CD8-positive, alpha-beta memory T cell (primary cell): ENCODE measurements around the gene CREB5. TPM values are rescaled to one million over a fixed set of nuclear protein-coding genes. Genes with fewer than 3 reads are reported as not detected.
"Not testable (repeated sequence)": the region's sequence is repeated elsewhere in the genome, so short reads cannot be mapped to it uniquely, and the experiment has no call there.

Experiments used
- CTCF ChIA-PET: fragments of 350-600 bp; sonication (Branson Sonifier 250); formaldehyde crosslinking; loops from one replicate; lab custom pipeline; 2021; ENCODE audit warnings: antibody characterized with exemption; lab: Charles Lee
- POLR2A ChIA-PET: fragments of 350-600 bp; sonication (Branson Sonifier 250); formaldehyde crosslinking; loops from one replicate; lab custom pipeline; 2021; ENCODE audit warnings: antibody characterized with exemption; lab: Charles Lee
- DNase-seq, 5 donors: peaks; one replicate each; pipeline versions ENCODE4 v3.0.0 to v3.0.0-alpha.2; 2020 to 2022; ENCODE audit warnings: mixed read lengths in 1 of 5
- H3K27ac ChIP-seq: one replicate; pipeline ENCODE4 v1.7.0; 2013; ENCODE audit warnings: low read depth, mild to moderate bottlenecking, low read length, moderate library complexity
- H3K27me3 ChIP-seq: 2 replicates; pipeline ENCODE4 v1.7.0; 2013; ENCODE audit warnings: low read length, mild to moderate bottlenecking; ENCODE audit not compliant: insufficient read depth, poor library complexity, severe bottlenecking
- H3K36me3 ChIP-seq: 2 replicates; pipeline ENCODE4 v1.7.0; 2013; ENCODE audit warnings: mild to moderate bottlenecking, low read length, moderate library complexity; ENCODE audit not compliant: insufficient read depth
- H3K4me1 ChIP-seq: 2 replicates; pipeline ENCODE4 v1.7.0; 2013; ENCODE audit warnings: mild to moderate bottlenecking, low read length, moderate library complexity; ENCODE audit not compliant: insufficient read depth
- H3K4me3 ChIP-seq: 2 replicates; pipeline ENCODE4 v1.7.0; 2013; ENCODE audit warnings: mild to moderate bottlenecking, low read length
- H3K9me3 ChIP-seq: 2 replicates; pipeline ENCODE4 v1.7.0; 2013; ENCODE audit warnings: mild to moderate bottlenecking, low read length
- H3K27ac Mint-ChIP-seq, 8 donors: one replicate each; pipeline ENCODE4 v1.8.0; 2020 to 2021; ENCODE audit warnings: mixed read lengths in 8 of 8, mild to moderate bottlenecking in 6 of 8, inconsistent platforms in 3 of 8, moderate library complexity in 3 of 8
- H3K27me3 Mint-ChIP-seq, 2 donors: one replicate each; pipeline ENCODE4 v1.8.0; 2020 to 2021; ENCODE audit warnings: mixed read lengths in 2 of 2, mild to moderate bottlenecking in 1 of 2, moderate library complexity in 1 of 2
- H3K36me3 Mint-ChIP-seq, 3 donors: one replicate each; pipeline ENCODE4 v1.8.0; 2020 to 2021; ENCODE audit warnings: mixed read lengths in 3 of 3, inconsistent platforms in 1 of 3, mild to moderate bottlenecking in 1 of 3
- H3K4me1 Mint-ChIP-seq, 3 donors: one replicate each; pipeline ENCODE4 v1.8.0; 2020 to 2021; ENCODE audit warnings: mixed read lengths in 3 of 3, inconsistent platforms in 1 of 3, mild to moderate bottlenecking in 1 of 3
- H3K4me3 Mint-ChIP-seq, 7 donors: one replicate each; pipeline ENCODE4 v1.8.0; 2020 to 2021; ENCODE audit warnings: mixed read lengths in 7 of 7, mild to moderate bottlenecking in 6 of 7, moderate library complexity in 4 of 7, inconsistent platforms in 2 of 7
- H3K9me3 Mint-ChIP-seq, 5 donors: one replicate each; pipeline ENCODE4 v1.8.0; 2020 to 2022; ENCODE audit warnings: mixed read lengths in 5 of 5, mild to moderate bottlenecking in 3 of 5, moderate library complexity in 2 of 5, inconsistent platforms in 1 of 5
- polyA plus RNA-seq: library from polyadenylated mRNA; unstranded; fragments of 300-500 nt; fragmentation: Illumina TruSeq; gene quantifications from one replicate; pipeline ENCODE4 v1.2.3, GENCODE V29; 2021
- total RNA-seq, 2 experiments: library from RNA; stranded (reverse); gene quantifications; one replicate each; pipeline ENCODE4 v1.2.3, GENCODE V29; 2021

Gene CREB5
- total and polyA plus RNA-seq, 3 experiments from 2014 or later: not detected

DNA sequence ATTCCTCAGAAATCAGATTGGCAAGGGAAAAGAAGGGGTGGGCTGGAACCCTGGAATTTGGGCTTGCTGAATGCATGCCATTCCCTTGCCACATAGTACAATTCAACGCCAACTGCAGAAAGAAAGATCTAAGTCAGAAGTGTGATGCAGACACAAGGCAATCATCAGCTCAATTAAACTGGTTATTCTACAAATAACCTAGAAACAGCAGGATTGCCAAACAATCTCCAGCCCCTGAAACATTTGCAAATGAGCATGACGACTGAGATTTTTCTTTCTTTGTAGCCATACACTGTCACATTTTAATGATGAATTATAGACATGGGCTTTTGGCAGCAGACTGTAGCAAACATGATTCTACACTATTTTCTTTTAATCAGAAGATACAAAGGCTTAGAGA lies 16.5 kb upstream of the CREB5 start:
- ChIA-PET POLR2A (no interaction called here), CTCF (no interaction called here)

GRCh38 chr7:28397141-28397540 lies 15.2 kb upstream of the CREB5 start:
- no peak for DNase-seq

More for the DNA sequence above, 16.5 kb upstream of the CREB5 start:
- Histone ChIP-seq H3K27me3 (no peaks in the 10 kb centered on the region), H3K4me1 (no peaks in the 10 kb centered on the region), H3K36me3 (no peaks in the 10 kb centered on the region), H3K4me3 (no peak overlapping the region), H3K9me3 (no peaks in the 10 kb centered on the region), H3K27ac (no peak overlapping the region)
- Mint-ChIP-seq H3K4me1 (no peaks in the 10 kb centered on the region), H3K36me3 (no peaks in the 10 kb centered on the region), H3K27ac (no peak overlapping the region), H3K4me3 (no peak overlapping the region), H3K27me3 (peaks cover 15 to 23% of the 10 kb centered on the region in 2 donors), H3K9me3 (peaks cover 0 to 5% (median 0%) of the 10 kb centered on the region in 5 donors)
- DNase-seq: no peak

GRCh38 chr7:28400838-28401360 lies 11.4 kb upstream of the CREB5 start:
- ChIA-PET CTCF (no interaction called here), POLR2A (no interaction called here)
- no peak overlapping the region for H3K4me3 ChIP-seq
- Mint-ChIP-seq H3K36me3 (no peaks in the 10 kb centered on the region), H3K4me3 (no peak overlapping the region), H3K27ac (no peak overlapping the region), H3K27me3 (peaks cover 4 to 16% of the 10 kb centered on the region in 2 donors), H3K4me1 (no peaks in the 10 kb centered on the region), H3K9me3 (no peaks in the 10 kb centered on the region)
- no peaks in the 10 kb centered on the region for H3K9me3 ChIP-seq
- no peaks in the 10 kb centered on the region for H3K4me1 ChIP-seq
- H3K27me3 ChIP-seq: no peaks in the 10 kb centered on the region
- no peak overlapping the region for H3K27ac ChIP-seq
- DNase-seq: no peak
- no peaks in the 10 kb centered on the region for H3K36me3 ChIP-seq

More at GRCh38 chr7:28397141-28397540, 15.2 kb upstream of the CREB5 start:
- CTCF ChIA-PET: no interaction called here
- Mint-ChIP-seq H3K4me3 (no peak overlapping the region), H3K9me3 (peaks cover 0 to 3% (median 0%) of the 10 kb centered on the region in 5 donors), H3K4me1 (no peaks in the 10 kb centered on the region), H3K36me3 (no peaks in the 10 kb centered on the region), H3K27me3 (peaks cover 12 to 14% of the 10 kb centered on the region in 2 donors), H3K27ac (no peak overlapping the region)
- POLR2A ChIA-PET: no interaction called here
- no peak overlapping the region for H3K27ac ChIP-seq
- H3K36me3 ChIP-seq: no peaks in the 10 kb centered on the region
- no peak overlapping the region for H3K4me3 ChIP-seq
- no peaks in the 10 kb centered on the region for H3K27me3 ChIP-seq
- H3K9me3 ChIP-seq: no peaks in the 10 kb centered on the region
- no peaks in the 10 kb centered on the region for H3K4me1 ChIP-seq

GRCh38 chr7:28401567-28401966 lies 10.8 kb upstream of the CREB5 start:
- H3K27ac Mint-ChIP-seq, H3K27me3 ChIP-seq, CTCF ChIA-PET, H3K36me3 ChIP-seq, H3K4me1 ChIP-seq, H3K4me1 Mint-ChIP-seq, H3K9me3 ChIP-seq, H3K9me3 Mint-ChIP-seq, POLR2A ChIA-PET, H3K36me3 Mint-ChIP-seq, H3K4me3 ChIP-seq, H3K4me3 Mint-ChIP-seq, H3K27ac ChIP-seq, DNase-seq: not testable (repeated sequence)
- peaks cover 7 to 23% of the 10 kb centered on the region in 2 donors for H3K27me3 Mint-ChIP-seq

- POLR2A ChIA-PET: no interaction called here
- no peaks in the 10 kb centered on the region for H3K9me3 ChIP-seq
- H3K27me3 Mint-ChIP-seq: peaks cover 30 to 50% of the 10 kb centered on the region in 2 donors
- CTCF ChIA-PET: no interaction called here
- DNase-seq: no peak
- no peak overlapping the region for H3K4me3 ChIP-seq
- peaks cover 12 to 19% (median 16%) of the 10 kb centered on the region in 3 donors for H3K4me1 Mint-ChIP-seq
- no peaks in the 10 kb centered on the region for H3K36me3 Mint-ChIP-seq
- no peak overlapping the region for H3K27ac Mint-ChIP-seq
- H3K4me3 Mint-ChIP-seq: no peak overlapping the region
- H3K4me1 ChIP-seq: peaks cover 4% of the 10 kb centered on the region
- H3K27me3 ChIP-seq: peaks cover 10% of the 10 kb centered on the region
- no peaks in the 10 kb centered on the region for H3K36me3 ChIP-seq
- H3K9me3 Mint-ChIP-seq: no peaks in the 10 kb centered on the region
- no peak overlapping the region for H3K27ac ChIP-seq
Measured at GRCh38 chr7:28405662-28406061, 6.7 kb upstream of the CREB5 start.

DNA sequence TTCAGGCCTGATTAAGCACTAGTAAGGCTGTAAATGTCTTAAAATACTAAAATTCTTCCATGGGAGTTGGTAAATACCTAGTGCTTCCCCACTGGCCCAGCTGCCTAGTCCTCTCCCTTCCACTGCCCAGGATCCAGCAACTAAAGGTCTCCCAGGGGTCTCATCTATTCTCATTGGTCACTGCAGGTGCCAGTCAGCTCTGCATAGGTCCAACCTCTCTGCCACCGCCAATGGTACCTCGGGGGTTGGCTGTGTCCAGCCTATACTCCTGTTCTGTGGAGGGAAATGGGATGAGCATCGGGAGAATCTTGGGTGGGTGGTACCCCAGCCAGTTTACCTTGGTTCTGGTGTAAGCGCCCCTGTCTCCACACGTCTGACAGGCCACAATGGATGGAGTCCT lies 6.1 kb upstream of the CREB5 start:
- no peaks in the 10 kb centered on the region for H3K36me3 ChIP-seq
- no peak overlapping the region for H3K27ac ChIP-seq
- H3K4me3 ChIP-seq: no peak overlapping the region
- DNase-seq: no peak
- ChIA-PET POLR2A (no interaction called here), CTCF (no interaction called here)
- H3K36me3 Mint-ChIP-seq: no peaks in the 10 kb centered on the region
- no peak overlapping the region for H3K4me3 Mint-ChIP-seq
- H3K27me3 Mint-ChIP-seq: peaks cover 35 to 55% of the 10 kb centered on the region in 2 donors
- no peaks in the 10 kb centered on the region for H3K9me3 Mint-ChIP-seq
- no peak overlapping the region for H3K27ac Mint-ChIP-seq
- no peaks in the 10 kb centered on the region for H3K9me3 ChIP-seq
- peaks cover 16 to 25% (median 21%) of the 10 kb centered on the region in 3 donors for H3K4me1 Mint-ChIP-seq
- H3K4me1 ChIP-seq: peaks cover 7% of the 10 kb centered on the region
- peaks cover 14% of the 10 kb centered on the region for H3K27me3 ChIP-seq

GRCh38 chr7:28407651-28408050 lies 4.7 kb upstream of the CREB5 start:
- Histone ChIP-seq H3K9me3 (no peaks in the 10 kb centered on the region), H3K36me3 (no peaks in the 10 kb centered on the region), H3K27ac (no peak overlapping the region), H3K4me1 (peaks cover 7% of the 10 kb centered on the region), H3K27me3 (peaks cover 14% of the 10 kb centered on the region), H3K4me3 (no peak overlapping the region)
- no peaks in the 10 kb centered on the region for H3K36me3 Mint-ChIP-seq
- ChIA-PET CTCF (no interaction called here), POLR2A (no interaction called here)
- H3K27me3 Mint-ChIP-seq: peaks cover 39 to 69% of the 10 kb centered on the region in 2 donors
- no peaks in the 10 kb centered on the region for H3K9me3 Mint-ChIP-seq
- H3K4me3 Mint-ChIP-seq: peak overlapping the region in 1 of 7 donors; percentile 9
- DNase-seq: no peak
- peaks cover 16 to 27% (median 24%) of the 10 kb centered on the region in 3 donors for H3K4me1 Mint-ChIP-seq
- H3K27ac Mint-ChIP-seq: no peak overlapping the region

GRCh38 chr7:28408105-28408959 lies 4.0 kb upstream of the CREB5 start:
- Histone ChIP-seq H3K36me3 (no peaks in the 10 kb centered on the region), H3K9me3 (no peaks in the 10 kb centered on the region), H3K27me3 (peaks cover 16% of the 10 kb centered on the region), H3K4me1 (peaks cover 7% of the 10 kb centered on the region), H3K27ac (no peak overlapping the region), H3K4me3 (no peak overlapping the region)
- CTCF ChIA-PET: no interaction called here
- Mint-ChIP-seq H3K4me3 (peak overlapping the region in 6 of 7 donors; percentile 49 to 84 (median 64)), H3K27ac (no peak overlapping the region), H3K4me1 (peaks cover 16 to 27% (median 24%) of the 10 kb centered on the region in 3 donors), H3K9me3 (no peaks in the 10 kb centered on the region), H3K36me3 (no peaks in the 10 kb centered on the region), H3K27me3 (peaks cover 40 to 74% of the 10 kb centered on the region in 2 donors)
- POLR2A ChIA-PET: no interaction called here
- DNase-seq: no peak
